WTC11 (cell line): ENCODE data around the gene ICE2. TPM values are rescaled to one million over a fixed set of nuclear protein-coding genes. Genes with fewer than 3 reads are reported as not detected.

Experiments
- ATAC-seq: fragments of 200-7000 bp; cut with Tn5 transposase; 2 replicates; pipeline ENCODE4 v1.10.0; 2021; ENCODE audit warnings: mild to moderate bottlenecking, moderate library complexity
- CTCF ChIA-PET: fragments of 300-600 bp; sonication (Branson Sonifier 250); formaldehyde crosslinking; loops from one replicate; lab custom pipeline; 2021; ENCODE audit warnings: antibody characterized with exemption; lab: Charles Lee
- POLR2A ChIA-PET: fragments of 350-600 bp; sonication (Branson Sonifier 250); formaldehyde crosslinking; loops from one replicate; lab custom pipeline; 2021; ENCODE audit warnings: antibody characterized with exemption; lab: Charles Lee
- DNase-seq: peaks from one replicate; pipeline ENCODE4 v3.0.0; 2021; ENCODE audit warnings: low spot score
- H3K27ac Mint-ChIP-seq: 2 replicates; pipeline ENCODE4 v1.8.0; 2021; ENCODE audit warnings: mixed read lengths
- H3K27me3 Mint-ChIP-seq: 2 replicates; pipeline ENCODE4 v1.8.0; 2021; ENCODE audit warnings: low read depth, mild to moderate bottlenecking, moderate library complexity, mixed read lengths
- H3K36me3 Mint-ChIP-seq: 2 replicates; pipeline ENCODE4 v1.8.0; 2021; ENCODE audit warnings: mixed read lengths
- H3K4me1 Mint-ChIP-seq: 2 replicates; pipeline ENCODE4 v1.8.0; 2022; ENCODE audit warnings: mixed read lengths
- H3K4me3 Mint-ChIP-seq: 2 replicates; pipeline ENCODE4 v1.8.0; 2021; ENCODE audit warnings: mild to moderate bottlenecking, moderate library complexity, mixed read lengths
- H3K9me3 Mint-ChIP-seq: 2 replicates; pipeline ENCODE4 v1.8.0; 2021; ENCODE audit warnings: mixed read lengths
- AFF4 ChIP-seq: sonication (generic); formaldehyde crosslinking; IDR thresholded peaks from 2 replicates; pipeline ENCODE4 v1.8.1; 2023; ENCODE audit warnings: mild to moderate bottlenecking, missing genetic modification reagents, borderline replicate concordance
- CTCF ChIP-seq: fragments of 200-600 bp; IDR thresholded peaks from 2 replicates; pipeline ENCODE4 v1.8.0; 2022; ENCODE audit warnings: antibody characterized with exemption
- FOXJ3 ChIP-seq: sonication (generic); formaldehyde crosslinking; IDR thresholded peaks from 2 replicates; pipeline ENCODE4 v1.9.0; 2021; ENCODE audit warnings: missing genetic modification reagents, mild to moderate bottlenecking, borderline replicate concordance
- FOXK1 ChIP-seq: sonication (generic); formaldehyde crosslinking; IDR thresholded peaks from 2 replicates; pipeline ENCODE4 v1.8.0; 2022; ENCODE audit warnings: mild to moderate bottlenecking, moderate library complexity, missing genetic modification reagents
- MYBL2 ChIP-seq: sonication (generic); formaldehyde crosslinking; IDR thresholded peaks from 2 replicates; pipeline ENCODE4 v1.8.1; 2023; ENCODE audit warnings: mild to moderate bottlenecking, moderate library complexity, missing genetic modification reagents
- SP1 ChIP-seq: sonication (generic); formaldehyde crosslinking; conservative IDR thresholded peaks from 2 replicates; pipeline ENCODE4 v1.8.1; 2022; ENCODE audit warnings: missing genetic modification reagents
- TCF7 ChIP-seq: sonication (generic); formaldehyde crosslinking; IDR thresholded peaks from 2 replicates; pipeline ENCODE4 v1.8.0; 2022; ENCODE audit warnings: mild to moderate bottlenecking, low read depth, missing genetic modification reagents, moderate library complexity
- TEAD4 ChIP-seq: sonication (generic); formaldehyde crosslinking; IDR thresholded peaks from 2 replicates; pipeline ENCODE4 v1.8.0; 2022; ENCODE audit warnings: mild to moderate bottlenecking, missing genetic modification reagents
- TP53 ChIP-seq: sonication (generic); formaldehyde crosslinking; IDR thresholded peaks from 2 replicates; pipeline ENCODE4 v1.8.1; 2023; ENCODE audit warnings: mild to moderate bottlenecking, missing genetic modification reagents
- USF2 ChIP-seq: sonication (generic); formaldehyde crosslinking; IDR thresholded peaks from 2 replicates; pipeline ENCODE4 v1.8.1; 2023; ENCODE audit warnings: mild to moderate bottlenecking, missing genetic modification reagents, moderate library complexity
- ZNF263 ChIP-seq: sonication (generic); formaldehyde crosslinking; IDR thresholded peaks from 2 replicates; pipeline ENCODE4 v1.8.1; 2022; ENCODE audit warnings: low read depth, mild to moderate bottlenecking, moderate library complexity, missing genetic modification reagents
- ZNF416 ChIP-seq: fragments of 250-450 bp; sonication (Bioruptor Pico); IDR thresholded peaks from 2 replicates; pipeline ENCODE4 v1.9.0; 2021; ENCODE audit warnings: mild to moderate bottlenecking, inconsistent platforms
- total RNA-seq: library from RNA; stranded (reverse); gene quantifications from 3 replicates; pipeline ENCODE4 v1.2.3, GENCODE V29; 2021
- TF ChIP-seq, protein P1 (sequence below): sonication (generic); formaldehyde crosslinking; IDR thresholded peaks from 2 replicates; pipeline ENCODE4 v1.8.0; 2023; ENCODE audit warnings: missing genetic modification reagents, mild to moderate bottlenecking, borderline replicate concordance
- TF ChIP-seq, protein P2 (sequence below): fragments of 250-450 bp; sonication (Bioruptor Pico); IDR thresholded peaks from 2 replicates; pipeline ENCODE4 v1.9.0; 2021; ENCODE audit warnings: moderate library complexity, mild to moderate bottlenecking, inconsistent platforms, borderline replicate concordance
- TF ChIP-seq, protein P3 (sequence below): sonication (generic); formaldehyde crosslinking; IDR thresholded peaks from 2 replicates; pipeline ENCODE4 v1.8.1; 2022; ENCODE audit warnings: mild to moderate bottlenecking, missing genetic modification reagents, moderate library complexity, borderline replicate concordance
- TF ChIP-seq, protein P4 (sequence below): sonication (generic); formaldehyde crosslinking; IDR thresholded peaks from 2 replicates; pipeline ENCODE4 v1.8.0; 2023; ENCODE audit warnings: mild to moderate bottlenecking, missing genetic modification reagents

ICE2 gene
- total RNA-seq, 1 experiment from 2014 or later = 76.9 TPM

DNA sequence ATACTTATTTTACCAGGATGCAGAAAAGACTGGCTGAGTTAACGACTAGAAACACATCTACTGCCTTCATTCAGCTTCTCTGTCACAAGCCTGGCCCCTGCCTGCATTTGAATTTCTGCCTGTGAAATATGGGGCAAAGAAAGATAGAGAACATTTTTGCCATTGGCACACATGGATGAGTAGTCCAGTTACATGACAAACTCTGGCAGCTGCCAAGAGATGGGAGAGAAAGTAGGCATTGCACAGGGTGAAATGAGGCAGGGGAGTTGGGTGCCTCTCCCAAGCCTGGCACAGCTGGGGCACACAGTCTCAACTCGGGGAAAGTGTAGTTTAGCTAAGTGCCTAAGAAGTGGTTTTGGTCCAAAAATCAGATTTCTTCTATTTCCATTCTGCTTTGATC lies 105.2 kb downstream of the ICE2 start:
- DNase-seq = no peak
- Mint-ChIP-seq H3K36me3 (peaks cover 1% of the 10 kb centered on the region; the same call in 1 of the 2 replicates), H3K9me3 (no peaks in the 10 kb centered on the region), H3K27me3 (peaks cover 32% of the 10 kb centered on the region), H3K27ac (peak overlapping the region; percentile 83; the same call in 1 of the 2 replicates), H3K4me1 (peaks cover 29% of the 10 kb centered on the region), H3K4me3 (no peak overlapping the region)
- CTCF ChIA-PET = interaction anchor here (0.9 kb wide), 2 partner anchors 14 to 36 kb away, joined by 3 to 4 read pairs; no protein-coding TSS in a partner anchor
- TF ChIP-seq FOXJ3 (CRISPR knock-in tag) (no peak), USF2 (CRISPR knock-in tag) (no peak), FOXK1 (CRISPR knock-in tag) (no peak), TCF7 (CRISPR knock-in tag) (no peak), AFF4 (CRISPR knock-in tag) (no peak), TP53 (CRISPR knock-in tag) (no peak), ZNF263 (CRISPR knock-in tag) (no peak), MYBL2 (CRISPR knock-in tag) (no peak), SP1 (CRISPR knock-in tag) (no peak)
- TF ChIP-seq, protein P1, sequence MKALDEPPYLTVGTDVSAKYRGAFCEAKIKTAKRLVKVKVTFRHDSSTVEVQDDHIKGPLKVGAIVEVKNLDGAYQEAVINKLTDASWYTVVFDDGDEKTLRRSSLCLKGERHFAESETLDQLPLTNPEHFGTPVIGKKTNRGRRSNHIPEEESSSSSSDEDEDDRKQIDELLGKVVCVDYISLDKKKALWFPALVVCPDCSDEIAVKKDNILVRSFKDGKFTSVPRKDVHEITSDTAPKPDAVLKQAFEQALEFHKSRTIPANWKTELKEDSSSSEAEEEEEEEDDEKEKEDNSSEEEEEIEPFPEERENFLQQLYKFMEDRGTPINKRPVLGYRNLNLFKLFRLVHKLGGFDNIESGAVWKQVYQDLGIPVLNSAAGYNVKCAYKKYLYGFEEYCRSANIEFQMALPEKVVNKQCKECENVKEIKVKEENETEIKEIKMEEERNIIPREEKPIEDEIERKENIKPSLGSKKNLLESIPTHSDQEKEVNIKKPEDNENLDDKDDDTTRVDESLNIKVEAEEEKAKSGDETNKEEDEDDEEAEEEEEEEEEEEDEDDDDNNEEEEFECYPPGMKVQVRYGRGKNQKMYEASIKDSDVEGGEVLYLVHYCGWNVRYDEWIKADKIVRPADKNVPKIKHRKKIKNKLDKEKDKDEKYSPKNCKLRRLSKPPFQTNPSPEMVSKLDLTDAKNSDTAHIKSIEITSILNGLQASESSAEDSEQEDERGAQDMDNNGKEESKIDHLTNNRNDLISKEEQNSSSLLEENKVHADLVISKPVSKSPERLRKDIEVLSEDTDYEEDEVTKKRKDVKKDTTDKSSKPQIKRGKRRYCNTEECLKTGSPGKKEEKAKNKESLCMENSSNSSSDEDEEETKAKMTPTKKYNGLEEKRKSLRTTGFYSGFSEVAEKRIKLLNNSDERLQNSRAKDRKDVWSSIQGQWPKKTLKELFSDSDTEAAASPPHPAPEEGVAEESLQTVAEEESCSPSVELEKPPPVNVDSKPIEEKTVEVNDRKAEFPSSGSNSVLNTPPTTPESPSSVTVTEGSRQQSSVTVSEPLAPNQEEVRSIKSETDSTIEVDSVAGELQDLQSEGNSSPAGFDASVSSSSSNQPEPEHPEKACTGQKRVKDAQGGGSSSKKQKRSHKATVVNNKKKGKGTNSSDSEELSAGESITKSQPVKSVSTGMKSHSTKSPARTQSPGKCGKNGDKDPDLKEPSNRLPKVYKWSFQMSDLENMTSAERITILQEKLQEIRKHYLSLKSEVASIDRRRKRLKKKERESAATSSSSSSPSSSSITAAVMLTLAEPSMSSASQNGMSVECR (CRISPR knock-in tag) = no peak
- TF ChIP-seq, protein P2, sequence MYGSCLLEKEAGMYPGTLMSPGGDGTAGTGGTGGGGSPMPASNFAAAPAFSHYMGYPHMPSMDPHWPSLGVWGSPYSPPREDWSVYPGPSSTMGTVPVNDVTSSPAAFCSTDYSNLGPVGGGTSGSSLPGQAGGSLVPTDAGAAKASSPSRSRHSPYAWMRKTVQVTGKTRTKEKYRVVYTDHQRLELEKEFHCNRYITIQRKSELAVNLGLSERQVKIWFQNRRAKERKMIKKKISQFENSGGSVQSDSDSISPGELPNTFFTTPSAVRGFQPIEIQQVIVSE (CRISPR knock-in tag) = no peak
- POLR2A ChIA-PET = no interaction called here
- no peak for ATAC-seq

- peaks cover 5% of the 10 kb centered on the region; the same call in 1 of the 2 replicates for H3K36me3 Mint-ChIP-seq
- no peak overlapping the region for H3K4me3 Mint-ChIP-seq
- H3K27ac Mint-ChIP-seq = no peak overlapping the region
- peaks cover 29% of the 10 kb centered on the region for H3K4me1 Mint-ChIP-seq
- DNase-seq (no peak), ATAC-seq (no peak)
- ChIA-PET POLR2A (no interaction called here), CTCF (interaction anchor here (0.9 kb wide), 2 partner anchors 14 to 35 kb away, joined by 3 to 4 read pairs; no protein-coding TSS in a partner anchor)
- H3K9me3 Mint-ChIP-seq = no peaks in the 10 kb centered on the region
- H3K27me3 Mint-ChIP-seq = peaks cover 36% of the 10 kb centered on the region
- TF ChIP-seq, protein P2 (CRISPR knock-in tag) = no peak
- TF ChIP-seq USF2 (CRISPR knock-in tag) (no peak), TEAD4 (CRISPR knock-in tag) (no peak), ZNF416 (CRISPR knock-in tag) (no peak), CTCF (no peak)
- TF ChIP-seq, protein P3, sequence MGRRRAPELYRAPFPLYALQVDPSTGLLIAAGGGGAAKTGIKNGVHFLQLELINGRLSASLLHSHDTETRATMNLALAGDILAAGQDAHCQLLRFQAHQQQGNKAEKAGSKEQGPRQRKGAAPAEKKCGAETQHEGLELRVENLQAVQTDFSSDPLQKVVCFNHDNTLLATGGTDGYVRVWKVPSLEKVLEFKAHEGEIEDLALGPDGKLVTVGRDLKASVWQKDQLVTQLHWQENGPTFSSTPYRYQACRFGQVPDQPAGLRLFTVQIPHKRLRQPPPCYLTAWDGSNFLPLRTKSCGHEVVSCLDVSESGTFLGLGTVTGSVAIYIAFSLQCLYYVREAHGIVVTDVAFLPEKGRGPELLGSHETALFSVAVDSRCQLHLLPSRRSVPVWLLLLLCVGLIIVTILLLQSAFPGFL (CRISPR knock-in tag) = no peak
- TF ChIP-seq, protein P4, sequence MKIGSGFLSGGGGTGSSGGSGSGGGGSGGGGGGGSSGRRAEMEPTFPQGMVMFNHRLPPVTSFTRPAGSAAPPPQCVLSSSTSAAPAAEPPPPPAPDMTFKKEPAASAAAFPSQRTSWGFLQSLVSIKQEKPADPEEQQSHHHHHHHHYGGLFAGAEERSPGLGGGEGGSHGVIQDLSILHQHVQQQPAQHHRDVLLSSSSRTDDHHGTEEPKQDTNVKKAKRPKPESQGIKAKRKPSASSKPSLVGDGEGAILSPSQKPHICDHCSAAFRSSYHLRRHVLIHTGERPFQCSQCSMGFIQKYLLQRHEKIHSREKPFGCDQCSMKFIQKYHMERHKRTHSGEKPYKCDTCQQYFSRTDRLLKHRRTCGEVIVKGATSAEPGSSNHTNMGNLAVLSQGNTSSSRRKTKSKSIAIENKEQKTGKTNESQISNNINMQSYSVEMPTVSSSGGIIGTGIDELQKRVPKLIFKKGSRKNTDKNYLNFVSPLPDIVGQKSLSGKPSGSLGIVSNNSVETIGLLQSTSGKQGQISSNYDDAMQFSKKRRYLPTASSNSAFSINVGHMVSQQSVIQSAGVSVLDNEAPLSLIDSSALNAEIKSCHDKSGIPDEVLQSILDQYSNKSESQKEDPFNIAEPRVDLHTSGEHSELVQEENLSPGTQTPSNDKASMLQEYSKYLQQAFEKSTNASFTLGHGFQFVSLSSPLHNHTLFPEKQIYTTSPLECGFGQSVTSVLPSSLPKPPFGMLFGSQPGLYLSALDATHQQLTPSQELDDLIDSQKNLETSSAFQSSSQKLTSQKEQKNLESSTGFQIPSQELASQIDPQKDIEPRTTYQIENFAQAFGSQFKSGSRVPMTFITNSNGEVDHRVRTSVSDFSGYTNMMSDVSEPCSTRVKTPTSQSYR (CRISPR knock-in tag) = no peak
These were observed 105.6 kb downstream of the ICE2 start for GRCh38 chr15:60373327-60373726.
